ENCODE data around the gene ANO5. TPM values are rescaled to one million over a fixed set of nuclear protein-coding genes. Genes with fewer than 3 reads are reported as not detected.

ANO5 gene
- total RNA-seq, 1 donor from 2014 or later, result 0.20 TPM

Other genes with a start within 250 kb of the ANO5 start
- gene SLC17A6, start 145.3 kb downstream of the ANO5 start, total RNA-seq, result not detected